NCI-H774 (cell line): ENCODE measurements around the gene MIAT.
"Not testable (repeated sequence)": the region's sequence is repeated elsewhere in the genome, so short reads cannot be mapped to it uniquely, and the experiment has no call there.

Experiments used
- DNase-seq: peaks from one replicate; lab custom pipeline; 2025; lab: John Stamatoyannopoulos, UW

Gene MIAT

GRCh38 chr22:26700462-26700861 lies 43.1 kb downstream of the MIAT start:
- DNase-seq = no peak

- DNase-seq = no peak
These were observed 43.5 kb downstream of the MIAT start for GRCh38 chr22:26700886-26701285.

GRCh38 chr22:26701323-26701722 lies 43.9 kb downstream of the MIAT start:
- DNase-seq = no peak

- no peak for DNase-seq
These were observed 45.8 kb downstream of the MIAT start for GRCh38 chr22:26702906-26703830.

GRCh38 chr22:26705379-26705778 lies 48.0 kb downstream of the MIAT start:
- not testable (repeated sequence) for DNase-seq

- no peak for DNase-seq
These were observed 49.7 kb downstream of the MIAT start for GRCh38 chr22:26707090-26707489.

GRCh38 chr22:26707581-26707980 lies 50.2 kb downstream of the MIAT start:
- no peak for DNase-seq

GRCh38 chr22:26708256-26709009 lies 51.0 kb downstream of the MIAT start:
- no peak for DNase-seq

- no peak for DNase-seq
These were observed 52.4 kb downstream of the MIAT start for GRCh38 chr22:26709617-26710390.

GRCh38 chr22:26711205-26711963 lies 54.0 kb downstream of the MIAT start:
- DNase-seq = no peak

GRCh38 chr22:26712158-26712557 lies 54.8 kb downstream of the MIAT start:
- DNase-seq = no peak

GRCh38 chr22:26713823-26714449 lies 56.5 kb downstream of the MIAT start:
- no peak for DNase-seq

- DNase-seq = no peak
These were observed 57.6 kb downstream of the MIAT start for GRCh38 chr22:26714971-26715370.

GRCh38 chr22:26715392-26715936 lies 58.1 kb downstream of the MIAT start:
- no peak for DNase-seq

- no peak for DNase-seq
These were observed 61.1 kb downstream of the MIAT start for GRCh38 chr22:26718488-26718887.

- no peak for DNase-seq
These were observed 61.5 kb downstream of the MIAT start for GRCh38 chr22:26718905-26719304.

GRCh38 chr22:26722159-26722558 lies 64.8 kb downstream of the MIAT start:
- no peak for DNase-seq

GRCh38 chr22:26724414-26724813 lies 67.0 kb downstream of the MIAT start:
- DNase-seq = no peak

- no peak for DNase-seq
These were observed 67.8 kb downstream of the MIAT start for GRCh38 chr22:26725012-26725676.
